NCI-H146 treated with DMSO at 0.1 percent for 48 hours (cell line): ENCODE results near the gene LIME1.

Source experiments
- DNase-seq: peaks from one replicate; lab custom pipeline; 2025; ENCODE audit not compliant: unreplicated experiment; lab: John Stamatoyannopoulos, UW

LIME1 gene, protein sequence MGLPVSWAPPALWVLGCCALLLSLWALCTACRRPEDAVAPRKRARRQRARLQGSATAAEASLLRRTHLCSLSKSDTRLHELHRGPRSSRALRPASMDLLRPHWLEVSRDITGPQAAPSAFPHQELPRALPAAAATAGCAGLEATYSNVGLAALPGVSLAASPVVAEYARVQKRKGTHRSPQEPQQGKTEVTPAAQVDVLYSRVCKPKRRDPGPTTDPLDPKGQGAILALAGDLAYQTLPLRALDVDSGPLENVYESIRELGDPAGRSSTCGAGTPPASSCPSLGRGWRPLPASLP

DNA sequence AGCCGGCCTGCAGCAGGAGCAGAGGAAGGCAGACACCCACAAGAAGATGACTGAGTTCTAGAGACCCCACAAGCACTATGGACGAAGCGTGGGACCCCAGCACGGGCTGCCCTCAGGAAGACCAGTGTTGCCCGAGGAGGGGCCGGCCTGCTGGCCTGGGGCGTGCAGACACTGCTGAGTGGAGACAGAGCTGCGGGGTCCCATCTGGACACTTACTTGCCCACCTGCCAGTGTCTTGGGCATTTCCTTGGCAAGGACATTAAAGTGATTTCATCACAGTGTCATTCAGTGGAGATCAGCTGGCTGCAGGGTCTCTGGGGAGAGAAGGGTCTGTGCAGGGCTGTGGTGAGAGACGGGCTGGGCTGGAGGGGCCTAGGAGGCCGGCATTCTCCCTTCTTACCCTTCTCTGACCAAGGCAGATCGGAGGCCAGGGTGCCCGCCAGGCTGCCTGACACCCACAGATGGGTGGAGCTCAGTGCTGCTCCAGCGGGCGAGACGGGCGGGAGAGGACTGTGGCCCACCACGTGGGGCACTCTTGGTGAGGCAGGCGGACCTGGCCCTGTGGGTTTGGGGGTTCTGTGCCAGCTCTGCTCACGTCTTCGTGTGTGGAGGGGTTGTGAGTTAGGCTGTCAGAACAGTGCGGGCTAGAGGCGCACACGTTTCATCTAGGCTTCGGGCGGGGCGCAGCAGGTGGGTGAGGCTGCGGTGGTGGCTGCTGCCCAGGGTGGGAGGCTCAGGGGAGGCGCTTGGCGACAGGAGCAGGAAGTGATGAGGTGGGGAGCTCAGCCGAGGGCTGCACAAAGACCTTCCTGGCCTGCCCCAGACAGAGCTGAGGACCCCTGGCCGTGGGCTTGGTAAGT is at the start of gene LIME1:
LIME1 (plus strand) TSS at position 806 of the 860 bp plus-strand sequence. CDS start 886 bp downstream, outside the sequence.
- DNase-seq, result no peak

GRCh38 chr20:63687419-63688178 is 48.9 kb upstream of the LIME1 start:
- DNase-seq, result no peak

GRCh38 chr20:63688228-63689045 is 48.0 kb upstream of the LIME1 start:
- DNase-seq, result no peak

- DNase-seq, result no peak
Observed at GRCh38 chr20:63689046-63690002, 47.1 kb upstream of the LIME1 start.

GRCh38 chr20:63690003-63690897 is 46.2 kb upstream of the LIME1 start:
- no peak for DNase-seq

DNA sequence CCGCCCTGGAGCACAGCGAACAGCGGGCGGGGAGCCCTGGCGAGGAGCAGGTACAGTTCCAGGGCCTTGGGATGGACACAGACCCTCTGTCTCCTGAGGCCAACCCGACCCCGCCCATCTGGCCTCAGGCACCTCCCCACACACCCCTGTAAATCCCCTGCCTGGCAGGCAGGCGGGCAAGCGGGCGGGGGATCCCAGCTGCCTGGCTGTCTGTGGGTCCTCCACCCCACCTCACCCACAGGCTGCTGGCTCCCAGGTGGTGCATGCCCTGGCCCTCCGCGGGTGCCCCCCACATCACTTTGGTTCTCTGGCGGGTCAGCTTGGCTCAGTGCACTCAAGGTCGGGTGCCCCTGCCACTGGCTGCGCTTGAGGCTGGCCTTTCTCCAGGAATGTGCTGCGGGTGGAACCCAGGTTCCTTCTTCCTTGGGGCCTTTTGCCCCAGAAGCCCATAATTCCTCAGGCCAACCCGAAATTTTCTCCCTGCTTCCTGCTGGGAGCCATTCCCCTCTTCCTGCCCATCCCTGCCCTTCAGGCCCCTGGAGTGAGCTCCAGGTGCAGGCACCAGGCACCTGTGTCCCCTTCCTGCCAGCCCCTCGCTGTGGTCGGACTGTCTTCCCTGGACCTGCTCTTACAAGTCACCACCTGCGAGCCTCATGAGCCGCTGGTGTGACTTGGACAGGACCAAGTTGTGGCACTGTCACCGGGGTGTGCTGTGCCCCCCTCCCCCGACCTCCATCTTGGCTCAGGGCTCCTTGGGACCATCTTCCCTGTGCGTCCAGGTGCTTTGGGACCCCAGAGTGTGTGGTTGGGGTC is 45.4 kb upstream of the LIME1 start:
- no peak for DNase-seq

- DNase-seq, result no peak
Observed at GRCh38 chr20:63691711-63692435, 44.6 kb upstream of the LIME1 start.

- DNase-seq, result no peak
Observed at GRCh38 chr20:63692436-63693082, 43.9 kb upstream of the LIME1 start.

GRCh38 chr20:63693083-63693732 is 43.3 kb upstream of the LIME1 start:
- no peak for DNase-seq

- no peak for DNase-seq
Observed at GRCh38 chr20:63693733-63694583, 42.5 kb upstream of the LIME1 start.

- DNase-seq, result no peak
Observed at GRCh38 chr20:63694584-63695423, 41.7 kb upstream of the LIME1 start.

DNA sequence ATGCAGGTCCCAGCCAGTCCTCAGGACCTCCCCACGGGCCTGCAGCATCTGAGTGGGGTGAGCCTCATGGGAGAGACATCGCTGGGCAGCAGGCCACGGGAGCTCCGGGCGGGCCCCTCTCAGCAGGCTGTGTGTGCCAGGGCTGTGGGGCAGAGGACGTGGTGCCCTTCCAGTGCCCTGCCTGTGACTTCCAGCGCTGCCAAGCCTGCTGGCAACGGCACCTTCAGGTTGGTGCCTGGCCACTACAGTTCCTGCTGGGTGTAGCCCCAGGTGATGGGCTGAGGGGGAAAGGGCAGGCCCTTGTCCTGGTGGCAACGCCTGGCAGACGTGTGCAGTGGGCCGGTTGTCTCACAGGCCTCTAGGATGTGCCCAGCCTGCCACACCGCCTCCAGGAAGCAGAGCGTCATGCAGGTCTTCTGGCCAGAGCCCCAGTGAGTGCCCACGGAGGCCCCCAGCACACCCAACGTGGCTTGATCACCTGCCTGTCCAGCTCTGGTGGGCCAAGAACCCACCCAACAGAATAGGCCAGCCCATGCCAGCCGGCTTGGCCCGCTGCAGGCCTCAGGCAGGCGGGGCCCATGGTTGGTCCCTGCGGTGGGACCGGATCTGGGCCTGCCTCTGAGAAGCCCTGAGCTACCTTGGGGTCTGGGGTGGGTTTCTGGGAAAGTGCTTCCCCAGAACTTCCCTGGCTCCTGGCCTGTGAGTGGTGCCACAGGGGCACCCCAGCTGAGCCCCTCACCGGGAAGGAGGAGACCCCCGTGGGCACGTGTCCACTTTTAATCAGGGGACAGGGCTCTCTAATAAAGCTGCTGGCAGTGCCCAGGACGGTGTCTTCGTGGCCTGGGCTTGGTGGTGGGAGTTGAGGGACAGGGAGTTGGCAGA is 40.8 kb upstream of the LIME1 start:
- no peak for DNase-seq

GRCh38 chr20:63696306-63696627 is 40.2 kb upstream of the LIME1 start:
- no peak for DNase-seq
